Lung microvascular endothelial cell (primary cell): ENCODE measurements around the gene TBC1D20. TPM values are rescaled to one million over a fixed set of nuclear protein-coding genes. Genes with fewer than 3 reads are reported as not detected.
"Not testable (repeated sequence)": the region's sequence is repeated elsewhere in the genome, so short reads cannot be mapped to it uniquely, and the experiment has no call there.

Experiments
- DNase-seq, 2 donors: peaks; one replicate each; pipeline versions ENCODE4 v3.0.0 to v3.0.0-alpha.2; 2010; ENCODE audit warnings: low read depth in 2 of 2
- total RNA-seq: library from RNA; depleted of rRNA; stranded (reverse); fragments of >200 nt; gene quantifications from 2 replicates; pipeline ENCODE4 v1.2.1, GENCODE V29; 2014

TBC1D20 gene
- total RNA-seq, 1 donor from 2014 or later: 16.9 TPM

DNA sequence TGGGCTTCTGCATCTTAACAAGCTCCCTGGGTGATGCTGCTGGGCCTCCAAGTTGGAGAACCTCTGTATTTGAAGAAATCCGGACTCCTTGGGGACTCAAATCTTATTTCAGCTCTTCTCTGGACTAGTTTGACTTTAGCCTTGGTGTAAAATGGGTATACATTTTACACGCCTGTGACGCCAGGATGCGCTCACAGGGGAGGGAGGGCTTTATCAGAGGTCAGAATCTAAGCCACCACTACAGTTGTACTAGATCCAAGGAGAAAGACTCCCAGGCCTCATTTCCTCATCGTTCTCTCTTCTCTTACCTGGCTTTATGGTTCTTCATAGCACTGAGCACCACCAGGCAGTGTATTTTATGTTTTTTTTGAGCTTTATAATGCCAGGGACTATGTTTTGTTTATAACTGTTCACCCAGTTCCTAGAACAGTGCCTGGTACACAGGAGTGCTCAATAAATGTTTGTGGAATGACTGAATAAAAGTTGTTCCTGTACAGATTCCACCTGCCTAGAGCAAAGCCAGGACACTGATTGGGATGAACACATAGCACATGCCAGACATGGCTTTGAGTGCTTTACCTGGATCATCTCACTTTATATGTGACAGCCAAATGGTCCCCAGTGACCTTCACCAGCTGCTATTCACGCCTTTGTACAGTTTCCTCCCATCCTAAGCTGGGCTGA is 59.3 kb downstream of the TBC1D20 start:
- no peak for DNase-seq

- DNase-seq: no peak
Observed at GRCh38 chr20:402496-402885, 59.8 kb downstream of the TBC1D20 start.

GRCh38 chr20:401682-402495 is 60.4 kb downstream of the TBC1D20 start:
- no peak for DNase-seq

DNA sequence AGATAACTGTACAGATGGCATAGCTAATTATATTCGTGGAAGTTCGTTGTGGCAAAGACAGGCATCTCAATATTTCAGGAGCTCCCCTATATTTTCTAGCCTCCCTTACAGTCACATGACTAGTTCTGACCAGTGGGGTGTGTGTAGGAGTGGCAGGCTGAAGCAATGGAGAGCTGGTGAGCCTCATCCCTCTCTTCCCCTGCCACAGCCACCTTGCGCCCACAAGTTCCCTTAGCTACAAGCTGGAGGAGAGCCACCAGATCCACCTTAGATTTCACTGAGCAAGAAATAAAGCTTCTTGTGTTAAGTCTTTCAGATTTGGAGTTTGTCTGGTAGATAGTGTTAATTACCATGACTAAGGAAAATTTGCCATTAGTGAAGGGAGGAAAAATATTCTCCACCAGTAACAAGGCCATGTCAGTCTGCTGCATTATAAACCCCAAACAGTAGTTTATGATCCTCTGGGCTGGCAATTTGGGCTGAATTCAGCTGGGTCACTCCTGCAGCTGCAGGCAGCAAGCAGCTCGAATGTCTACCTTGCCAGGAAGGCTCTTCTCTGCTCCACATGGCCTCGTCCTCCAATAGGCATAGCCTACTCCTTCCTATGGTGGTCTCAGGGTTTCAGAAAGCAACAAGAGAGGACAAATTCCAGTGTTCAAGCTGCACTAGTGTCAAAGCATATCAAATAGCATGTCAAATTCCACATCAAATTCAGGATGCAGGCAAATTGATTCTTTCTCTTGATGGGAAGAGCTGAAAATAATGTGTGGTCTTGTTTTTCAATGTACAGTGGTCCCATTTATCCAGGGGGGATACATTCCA is 61.7 kb downstream of the TBC1D20 start:
- no peak for DNase-seq

DNA sequence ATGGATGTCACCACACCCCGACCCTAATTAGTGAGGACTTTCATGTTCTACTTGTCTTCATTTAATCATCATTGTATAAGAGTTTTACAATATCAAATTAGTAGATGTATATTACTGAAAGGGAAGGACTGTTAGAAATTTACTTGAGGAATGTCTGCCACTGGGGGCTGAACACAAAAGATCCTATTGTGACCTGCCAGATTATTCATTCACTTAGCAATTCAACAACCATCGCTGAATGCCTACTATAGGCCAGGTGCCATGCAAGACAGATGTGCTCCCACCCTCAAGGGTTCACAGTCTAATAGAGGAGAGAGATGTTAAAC is 62.2 kb downstream of the TBC1D20 start:
- no peak for DNase-seq

DNA sequence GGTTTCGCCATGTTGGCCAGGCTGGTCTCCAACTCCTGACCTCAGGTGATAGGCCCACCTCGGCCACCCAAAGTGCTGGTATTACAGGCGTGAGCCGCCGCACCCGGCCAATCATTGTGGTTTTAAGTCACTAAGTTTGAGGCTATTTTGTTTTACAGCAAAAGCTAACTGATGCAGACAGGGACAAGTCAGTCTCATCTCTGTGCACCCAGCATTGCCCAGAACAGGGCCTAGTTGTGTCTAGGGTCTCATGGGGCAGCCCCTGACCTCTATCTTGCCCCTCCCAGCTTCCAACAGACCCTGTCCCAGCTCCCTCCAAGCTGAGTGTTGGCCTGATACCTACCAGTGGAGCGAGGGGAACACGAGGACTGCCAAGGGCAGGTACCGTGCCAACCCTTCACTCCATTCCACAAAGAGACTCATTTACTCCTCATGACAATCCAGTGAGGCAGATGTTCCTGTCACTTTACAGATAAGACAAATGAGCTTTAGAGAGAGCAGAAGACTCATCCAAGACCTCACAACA is 63.1 kb downstream of the TBC1D20 start:
- DNase-seq: no peak

GRCh38 chr20:397432-398237 is 64.7 kb downstream of the TBC1D20 start:
- no peak for DNase-seq

- no peak for DNase-seq
Observed at GRCh38 chr20:396619-397431, 65.5 kb downstream of the TBC1D20 start.

DNA sequence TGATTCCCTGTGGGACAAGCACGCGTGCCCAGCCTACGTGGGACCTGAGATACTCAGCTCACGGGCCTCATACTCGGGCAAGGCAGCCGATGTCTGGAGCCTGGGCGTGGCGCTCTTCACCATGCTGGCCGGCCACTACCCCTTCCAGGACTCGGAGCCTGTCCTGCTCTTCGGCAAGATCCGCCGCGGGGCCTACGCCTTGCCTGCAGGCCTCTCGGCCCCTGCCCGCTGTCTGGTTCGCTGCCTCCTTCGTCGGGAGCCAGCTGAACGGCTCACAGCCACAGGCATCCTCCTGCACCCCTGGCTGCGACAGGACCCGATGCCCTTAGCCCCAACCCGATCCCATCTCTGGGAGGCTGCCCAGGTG is 66.1 kb downstream of the TBC1D20 start:
- no peak for DNase-seq

DNA sequence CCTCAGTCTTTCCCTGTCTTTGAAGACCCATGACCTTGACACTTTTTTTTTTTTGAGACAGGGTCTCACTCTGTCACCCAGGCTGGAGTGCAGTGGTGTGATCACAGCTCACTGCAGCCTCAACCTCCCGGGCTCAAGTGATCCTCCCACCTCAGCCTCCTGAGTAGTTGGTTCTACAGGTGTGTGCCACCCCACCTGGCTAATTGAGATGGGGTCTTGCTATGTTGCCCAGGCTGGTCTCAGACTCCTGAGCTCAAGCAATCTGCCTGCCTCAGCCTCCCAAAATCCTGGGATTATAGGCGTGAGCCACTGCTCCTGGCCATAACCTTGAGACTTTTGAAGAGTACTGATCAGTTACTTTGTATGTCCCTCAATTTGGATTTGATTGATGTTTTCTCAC is 69.0 kb downstream of the TBC1D20 start:
- not testable (repeated sequence) for DNase-seq

DNA sequence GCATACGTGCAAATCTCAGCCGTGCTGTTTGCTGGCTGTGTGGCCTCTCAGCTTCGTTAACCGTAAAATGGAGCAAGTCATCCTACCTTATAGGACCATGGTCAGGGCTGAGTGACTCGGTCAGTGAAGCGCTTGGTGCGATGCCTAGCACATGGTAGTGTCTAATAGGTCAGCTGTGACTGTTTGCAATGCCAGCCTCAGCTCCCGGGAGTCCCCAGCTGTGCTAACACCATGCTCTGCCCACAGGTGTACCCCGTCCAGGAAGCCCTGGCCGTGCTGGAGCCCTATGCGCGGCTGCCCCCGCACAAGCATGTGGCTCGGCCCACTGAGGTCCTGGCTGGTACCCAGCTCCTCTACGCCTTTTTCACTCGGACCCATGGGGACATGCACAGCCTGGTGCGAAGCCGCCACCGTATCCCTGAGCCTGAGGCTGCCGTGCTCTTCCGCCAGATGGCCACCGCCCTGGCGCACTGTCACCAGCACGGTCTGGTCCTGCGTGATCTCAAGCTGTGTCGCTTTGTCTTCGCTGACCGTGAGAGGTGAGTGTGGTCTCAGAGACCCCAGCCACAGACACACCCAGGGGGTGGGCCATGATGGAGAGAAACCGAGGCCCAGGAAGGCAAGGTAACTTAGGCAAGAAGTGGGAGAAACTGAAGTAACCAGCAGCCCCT is 71.2 kb downstream of the TBC1D20 start:
- DNase-seq: no peak

DNA sequence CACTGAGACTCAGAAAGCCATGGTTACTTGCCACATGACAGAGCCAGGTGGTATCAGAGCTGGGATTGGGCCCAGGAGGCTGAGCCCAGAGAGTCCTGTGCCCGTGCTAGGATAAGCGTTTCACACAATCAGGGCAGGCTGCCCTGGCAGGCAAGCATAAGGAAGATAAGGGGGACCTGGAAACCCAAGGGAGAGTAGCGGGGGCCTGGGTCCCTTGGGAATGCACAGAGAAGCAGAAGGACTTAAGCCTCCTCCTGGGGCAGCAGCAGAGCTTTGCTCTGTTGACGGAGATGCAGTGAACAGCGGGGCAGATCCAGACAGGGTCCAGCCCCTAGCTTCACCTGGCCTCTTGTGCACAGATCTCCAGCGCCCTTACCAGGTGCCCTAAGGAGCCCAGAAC is 73.1 kb downstream of the TBC1D20 start:
- DNase-seq: no peak

DNA sequence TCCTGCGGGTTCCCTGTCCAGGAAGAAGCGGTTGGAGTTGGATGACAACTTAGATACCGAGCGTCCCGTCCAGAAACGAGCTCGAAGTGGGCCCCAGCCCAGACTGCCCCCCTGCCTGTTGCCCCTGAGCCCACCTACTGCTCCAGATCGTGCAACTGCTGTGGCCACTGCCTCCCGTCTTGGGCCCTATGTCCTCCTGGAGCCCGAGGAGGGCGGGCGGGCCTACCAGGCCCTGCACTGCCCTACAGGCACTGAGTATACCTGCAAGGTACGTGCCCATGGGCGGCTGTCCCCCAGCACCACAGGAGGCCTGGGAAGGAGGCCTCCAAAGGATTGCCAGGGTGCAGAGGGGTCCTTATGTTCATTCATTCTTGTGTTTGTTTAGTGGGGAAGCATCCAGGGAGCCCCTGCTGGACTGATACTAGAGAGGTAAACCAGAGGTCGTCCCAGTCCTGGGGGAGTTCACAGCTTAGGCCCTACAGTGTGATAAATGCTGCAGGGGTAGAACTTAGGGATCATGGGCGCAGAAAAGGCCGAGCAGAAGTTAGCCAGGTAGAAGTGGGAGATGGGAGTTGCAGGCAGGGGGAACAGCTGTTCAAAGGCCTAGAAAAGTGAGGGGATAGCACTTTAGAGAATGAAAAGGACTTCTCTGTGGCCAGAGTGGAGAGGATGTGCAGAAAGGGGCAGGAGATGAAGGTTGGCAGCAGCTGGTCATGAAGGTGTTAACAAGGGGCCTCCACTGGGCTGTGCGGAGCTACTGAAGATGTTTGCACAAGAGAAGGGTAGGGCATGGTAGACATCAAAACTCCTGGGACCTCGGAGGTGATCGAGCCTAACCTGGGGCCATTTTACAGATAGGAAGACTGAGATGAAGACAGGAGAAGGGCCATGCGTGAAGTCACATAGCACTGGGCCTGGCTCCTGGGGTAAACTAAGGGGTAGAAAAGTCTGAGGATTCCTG is 74.0 kb downstream of the TBC1D20 start:
- no peak for DNase-seq

DNA sequence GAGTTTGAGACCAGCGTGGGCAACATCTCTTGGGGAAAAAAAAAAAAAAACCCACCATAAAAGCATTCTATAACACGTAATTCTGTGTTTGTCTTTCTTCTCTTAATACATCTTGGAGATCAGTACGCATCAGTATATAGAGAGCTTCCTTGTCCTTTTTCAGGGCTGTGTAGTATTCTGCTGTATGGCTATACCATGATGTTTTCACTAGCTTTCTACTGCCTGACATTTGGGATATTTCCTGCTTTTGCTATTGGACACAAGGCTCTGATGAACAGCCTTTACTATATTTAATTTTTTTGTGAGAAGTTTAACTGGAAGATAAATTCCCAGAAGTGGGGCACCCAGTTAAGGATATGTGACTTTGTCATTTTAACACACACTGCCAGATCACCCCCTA is 74.8 kb downstream of the TBC1D20 start:
- DNase-seq: no peak

DNA sequence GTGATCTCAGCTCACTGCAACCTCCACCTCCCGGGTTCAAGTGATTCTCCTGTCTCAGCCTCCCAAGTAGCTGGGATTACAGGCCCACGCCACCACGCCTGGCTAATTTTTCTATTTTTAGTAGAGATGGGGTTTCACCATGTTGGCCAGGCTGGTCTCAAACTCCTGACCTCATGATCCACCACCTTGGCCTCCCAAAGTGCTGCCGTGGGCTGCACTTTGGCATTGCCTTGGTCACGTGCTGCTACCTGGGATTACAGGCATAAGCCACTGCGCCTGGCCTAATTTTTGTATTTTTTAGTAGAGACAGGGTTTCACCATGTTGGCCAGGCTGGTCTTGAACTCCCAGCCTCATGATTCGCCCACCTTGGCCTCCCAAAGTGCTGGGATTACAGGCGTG is 75.7 kb downstream of the TBC1D20 start:
- DNase-seq: not testable (repeated sequence)
